CD14-positive monocyte (primary cell): Measurements from ENCODE around the gene CLEC2D. TPM values are rescaled to one million over a fixed set of nuclear protein-coding genes. Genes with fewer than 3 reads are reported as not detected.
A peak's percentile ranks its signal among the peaks of the same experiment; 100 is the strongest.
"Not testable (repeated sequence)": the region's sequence is repeated elsewhere in the genome, so short reads cannot be mapped to it uniquely, and the experiment has no call there.

Experiments used
- DNase-seq, 3 donors: peaks; one replicate each; pipeline ENCODE4 v3.0.0-alpha.2; 2011 to 2022
- H2AFZ ChIP-seq: 2 replicates; pipeline ENCODE4 v1.6.0; 2012; ENCODE audit warnings: mild to moderate bottlenecking, low read depth, low read length, inconsistent platforms; ENCODE audit not compliant: insufficient read depth, poor library complexity, severe bottlenecking
- H3K27ac ChIP-seq, 2 donors: 1 replicate in 1 of 2; 2 replicates in 1 of 2; pipeline ENCODE4 v1.5.1; 2012 to 2013; ENCODE audit warnings: low read length in 2 of 2, control low read depth in 1 of 2, inconsistent platforms in 1 of 2, low read depth in 1 of 2, mild to moderate bottlenecking in 1 of 2
- H3K27me3 ChIP-seq, 2 donors: one replicate each; pipeline versions ENCODE4 v1.6.0 to v1.6.1; 2011 to 2013; ENCODE audit warnings: low read length in 2 of 2; ENCODE audit not compliant: control insufficient read depth in 2 of 2, insufficient read depth in 2 of 2
- H3K36me3 ChIP-seq, 2 donors: replicated peaks in 1 of 2; 1 replicate in 1 of 2; 2 replicates in 1 of 2; pipeline versions ENCODE4 v1.5.1 to v1.6.1; 2012 to 2013; ENCODE audit warnings: low read length in 2 of 2, control low read depth in 1 of 2, inconsistent platforms in 1 of 2, mild to moderate bottlenecking in 1 of 2; ENCODE audit not compliant: insufficient read depth in 2 of 2, control insufficient read depth in 1 of 2
- H3K4me1 ChIP-seq, 2 donors: 1 replicate in 1 of 2; 2 replicates in 1 of 2; pipeline versions ENCODE4 v1.5.1 to v1.6.1; 2012 to 2013; ENCODE audit warnings: low read length in 2 of 2, control low read depth in 1 of 2, inconsistent platforms in 1 of 2, mild to moderate bottlenecking in 1 of 2, moderate library complexity in 1 of 2; ENCODE audit not compliant: insufficient read depth in 2 of 2, control insufficient read depth in 1 of 2
- H3K4me2 ChIP-seq: replicated peaks from 2 replicates; pipeline ENCODE3; 2012; ENCODE audit warnings: low read length, moderate library complexity, mild to moderate bottlenecking; ENCODE audit not compliant: poor library complexity, severe bottlenecking; ENCODE audit errors: extremely low read depth
- H3K4me3 ChIP-seq, 3 experiments: fragments of 200-600 bp in 1 of 3; sonication (generic) in 1 of 3; replicated peaks in 1 of 3; 1 replicate in 2 of 3; 2 replicates in 1 of 3; pipeline ENCODE4 v1.5.1; 2011 to 2013; ENCODE audit warnings: low read length in 3 of 3, mild to moderate bottlenecking in 3 of 3, control low read depth in 2 of 3, low read depth in 2 of 3, inconsistent platforms in 1 of 3, moderate library complexity in 1 of 3
- H3K79me2 ChIP-seq: 2 replicates; pipeline ENCODE4 v1.6.0; 2012; ENCODE audit warnings: mild to moderate bottlenecking, control low read depth, inconsistent platforms, low read length, moderate library complexity; ENCODE audit not compliant: insufficient read depth
- H3K9ac ChIP-seq: 2 replicates; pipeline ENCODE4 v1.6.0; 2017; ENCODE audit warnings: low read length, mild to moderate bottlenecking; ENCODE audit not compliant: insufficient read depth, poor library complexity, severe bottlenecking
- H3K9me3 ChIP-seq, 2 donors: replicated peaks in 1 of 2; 1 replicate in 1 of 2; 2 replicates in 1 of 2; pipeline versions ENCODE4 v1.5.1 to v1.6.1; 2012 to 2013; ENCODE audit warnings: low read length in 2 of 2, control low read depth in 1 of 2; ENCODE audit not compliant: control insufficient read depth in 1 of 2, insufficient read depth in 1 of 2
- H4K20me1 ChIP-seq: 2 replicates; pipeline ENCODE4 v1.6.0; 2012; ENCODE audit warnings: mild to moderate bottlenecking, low read length, control low read depth, moderate library complexity; ENCODE audit not compliant: insufficient read depth
- H3K27ac Mint-ChIP-seq, 7 donors: one replicate each; pipeline ENCODE4 v1.8.0; 2020; ENCODE audit warnings: mild to moderate bottlenecking in 7 of 7, mixed read lengths in 7 of 7, moderate library complexity in 6 of 7, inconsistent platforms in 2 of 7
- H3K27me3 Mint-ChIP-seq, 3 donors: one replicate each; pipeline ENCODE4 v1.8.0; 2021 to 2022; ENCODE audit warnings: low read depth in 3 of 3, mild to moderate bottlenecking in 3 of 3, mixed read lengths in 3 of 3, moderate library complexity in 3 of 3, inconsistent platforms in 1 of 3
- H3K36me3 Mint-ChIP-seq, 2 donors: one replicate each; pipeline ENCODE4 v1.8.0; 2020; ENCODE audit warnings: mixed read lengths in 2 of 2, inconsistent platforms in 1 of 2, mild to moderate bottlenecking in 1 of 2
- H3K4me1 Mint-ChIP-seq: one replicate; pipeline ENCODE4 v1.8.0; 2020; ENCODE audit warnings: mild to moderate bottlenecking, mixed read lengths
- H3K4me3 Mint-ChIP-seq, 2 donors: one replicate each; pipeline ENCODE4 v1.8.0; 2020; ENCODE audit warnings: mild to moderate bottlenecking in 2 of 2, mixed read lengths in 2 of 2, moderate library complexity in 1 of 2
- H3K9me3 Mint-ChIP-seq, 7 donors: one replicate each; pipeline ENCODE4 v1.8.0; 2020 to 2022; ENCODE audit warnings: mixed read lengths in 7 of 7, mild to moderate bottlenecking in 6 of 7, moderate library complexity in 6 of 7, inconsistent platforms in 2 of 7
- CTCF ChIP-seq: fragments of 200-600 bp; IDR thresholded peaks from one replicate; pipeline ENCODE4 v1.8.0; 2022; ENCODE audit warnings: antibody characterized with exemption, mild to moderate bottlenecking
- WGBS: methylation state at CpG from one replicate; pipeline ENCODE4 v1.1.5; 2013; ENCODE audit warnings: missing lambda C conversion rate; ENCODE audit not compliant: insufficient coverage; 5-methylcytosine and 5-hydroxymethylcytosine counted together
- intact Hi-C, 2 donors: fragments of 100-400 bp; cut with micrococcal nuclease; formaldehyde crosslinking; loops; one replicate each; pipeline versions ENCODE4 v1.15.0 to v1.15.1; 2023
- polyA plus RNA-seq, 3 donors: library from polyadenylated mRNA; depleted of rRNA in 1 of 3; unstranded in 2 of 3; stranded (reverse) in 1 of 3; fragments of 300-500 nt in 2 of 3; fragments of >200 nt in 1 of 3; fragmentation: Illumina TruSeq in 2 of 3; gene quantifications; 1 replicate in 2 of 3; 2 replicates in 1 of 3; pipeline ENCODE4 v1.2.3, GENCODE V29; 2012 to 2021

The CLEC2D gene
- polyA plus RNA-seq, 3 donors, result 2.5 to 26.9 (median 3.9) TPM

GRCh38 chr12:9668161-9669018, 1.1 kb upstream of the CLEC2D start:
- peaks cover 5 to 6% of the 10 kb centered on the region in 2 donors for H3K4me1 ChIP-seq

GRCh38 chr12:9669019-9669326, 540 bp upstream of the CLEC2D start:
- no peak overlapping the region for H3K27ac Mint-ChIP-seq
- peaks cover 21% of the 10 kb centered on the region for H3K4me1 Mint-ChIP-seq
- Histone ChIP-seq H3K36me3 (peaks cover 28 to 54% of the 10 kb centered on the region in 2 donors), H3K4me1 (peaks cover 11% of the 10 kb centered on the region in 2 donors), H3K9me3 (no peaks in the 10 kb centered on the region), H3K27ac (no peak overlapping the region), H4K20me1 (peaks cover 2% of the 10 kb centered on the region), H3K27me3 (no peaks in the 10 kb centered on the region), H3K9ac (no peak overlapping the region), H2AFZ (no peak overlapping the region), H3K4me3 (no peak overlapping the region), H3K79me2 (no peaks in the 10 kb centered on the region), H3K4me2 (no peak overlapping the region)
- peaks cover 0 to 2% (median 0%) of the 10 kb centered on the region in 7 donors for H3K9me3 Mint-ChIP-seq
- peaks cover 45 to 70% of the 10 kb centered on the region in 2 donors for H3K36me3 Mint-ChIP-seq
- H3K27me3 Mint-ChIP-seq, result peaks cover 0 to 3% (median 0%) of the 10 kb centered on the region in 3 donors
- DNase-seq, result no peak
- TF ChIP-seq CTCF, result no peak
- no CpG with 5 or more reads among the region's 2 CpGs for WGBS
- H3K4me3 Mint-ChIP-seq, result no peak overlapping the region
- intact Hi-C loops, result no loop called here

More at GRCh38 chr12:9668161-9669018, 1.1 kb upstream of the CLEC2D start:
- intact Hi-C loops, result no loop called here
- Mint-ChIP-seq H3K27ac (peak overlapping the region in 3 of 7 donors; percentile 67 to 75 (median 73)), H3K4me3 (no peak overlapping the region), H3K9me3 (peaks cover 0 to 2% (median 0%) of the 10 kb centered on the region in 7 donors), H3K36me3 (peaks cover 49 to 72% of the 10 kb centered on the region in 2 donors), H3K4me1 (peaks cover 16% of the 10 kb centered on the region), H3K27me3 (peaks cover 0 to 2% (median 0%) of the 10 kb centered on the region in 3 donors)
- H3K4me2 ChIP-seq, result no peak overlapping the region
- no peak for TF ChIP-seq CTCF
- no peak overlapping the region for H2AFZ ChIP-seq
- WGBS, result no CpG with 5 or more reads among the region's 4 CpGs
- peak overlapping the region in 1 of 2 donors; percentile 29 for H3K27ac ChIP-seq
- H3K9ac ChIP-seq, result no peak overlapping the region
- no peak overlapping the region for H3K4me3 ChIP-seq
- DNase-seq, result no peak
- no peaks in the 10 kb centered on the region for H3K79me2 ChIP-seq
- no peaks in the 10 kb centered on the region for H3K9me3 ChIP-seq
- no peaks in the 10 kb centered on the region for H3K27me3 ChIP-seq
- H3K36me3 ChIP-seq, result peaks cover 31 to 54% of the 10 kb centered on the region in 2 donors
- no peaks in the 10 kb centered on the region for H4K20me1 ChIP-seq

- H3K4me3 ChIP-seq, H3K79me2 ChIP-seq, H3K27ac ChIP-seq, H3K27me3 Mint-ChIP-seq, H3K4me3 Mint-ChIP-seq, H3K9me3 ChIP-seq, H4K20me1 ChIP-seq, H3K9me3 Mint-ChIP-seq, H3K4me2 ChIP-seq, DNase-seq, intact Hi-C loops, H2AFZ ChIP-seq, H3K27me3 ChIP-seq, H3K9ac ChIP-seq: not testable (repeated sequence)
- Histone ChIP-seq H3K36me3 (peaks cover 12 to 51% of the 10 kb centered on the region in 2 donors), H3K4me1 (peaks cover 11 to 13% of the 10 kb centered on the region in 2 donors)
- WGBS, result no CpG with 5 or more reads among the region's 2 CpGs
- H3K36me3 Mint-ChIP-seq, result peaks cover 44 to 66% of the 10 kb centered on the region in 2 donors
- peak overlapping the region in 3 of 7 donors; percentile 10 to 27 (median 23) for H3K27ac Mint-ChIP-seq
- H3K4me1 Mint-ChIP-seq, result peaks cover 23% of the 10 kb centered on the region
Measured at GRCh38 chr12:9672340-9672739, 2.8 kb downstream of the CLEC2D start.
